Ishikawa (cell line): ENCODE measurements around the gene TMEM212.

Experiments used
- MAX ChIP-seq: IDR thresholded peaks from 2 replicates; pipeline ENCODE4 v1.6.1; 2012
- RAD21 ChIP-seq: IDR thresholded peaks from 2 replicates; pipeline ENCODE4 v1.6.1; 2012; ENCODE audit warnings: low read depth
- REST ChIP-seq: IDR thresholded peaks from 2 replicates; pipeline ENCODE4 v1.6.1; 2012; ENCODE audit warnings: low read depth, mild to moderate bottlenecking
- YY1 ChIP-seq: IDR thresholded peaks from 2 replicates; pipeline ENCODE4 v1.6.1; 2012; ENCODE audit warnings: low read depth

GRCh38 chr3:171849617-171850319 lies 6.6 kb downstream of the TMEM212 start:
- TF ChIP-seq REST (no peak), YY1 (no peak), RAD21 (no peak), MAX (no peak)
